Embryonic facial prominence (tissue), 1 donor: Measurements from ENCODE around the gene NTSR2.

ENCODE experiments used
- DNase-seq: peaks from one replicate; pipeline ENCODE4 v3.0.0-alpha.2; 2016; ENCODE audit errors: extremely low spot score

NTSR2 gene

DNA sequence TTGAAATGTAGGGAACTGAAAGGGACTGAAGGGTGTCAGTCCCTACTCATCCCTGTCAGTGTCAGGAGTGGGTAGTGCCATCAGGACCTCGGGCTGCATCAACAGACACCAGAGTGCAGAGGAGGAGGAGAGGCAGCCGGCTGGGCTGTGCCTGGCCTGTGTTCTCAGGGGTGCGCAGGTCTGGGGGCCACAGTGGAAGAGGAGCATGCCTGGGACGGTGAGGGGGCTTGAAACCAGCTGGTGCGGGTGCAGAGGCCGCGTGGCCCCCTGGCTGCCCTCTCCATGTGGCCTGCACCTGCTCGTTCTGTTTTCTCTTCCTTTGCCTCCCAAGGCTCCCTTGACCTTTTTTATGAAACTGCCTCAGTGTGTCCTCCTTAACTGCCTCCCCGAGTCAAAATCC is 41.3 kb downstream of the NTSR2 start:
- no peak for DNase-seq

DNA sequence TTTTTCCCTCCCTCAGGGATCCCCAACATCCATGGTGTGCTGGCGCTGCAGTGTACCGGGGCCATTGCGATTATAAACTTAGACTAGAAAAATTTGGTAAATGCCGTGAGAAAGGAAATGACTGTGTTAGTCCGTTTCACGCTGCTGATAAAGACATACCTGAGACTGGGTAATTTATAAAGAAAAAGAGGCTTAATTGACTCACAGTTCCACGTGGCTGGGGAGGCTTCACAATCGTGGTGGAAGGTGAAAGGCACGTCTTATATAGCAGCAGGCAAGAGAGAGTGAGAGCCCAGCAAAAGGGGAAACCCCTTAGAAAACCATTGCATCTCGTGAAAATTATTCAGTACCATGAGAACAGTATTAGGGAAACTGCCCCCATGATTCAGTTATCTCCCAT is 44.3 kb downstream of the NTSR2 start:
- DNase-seq = no peak

DNA sequence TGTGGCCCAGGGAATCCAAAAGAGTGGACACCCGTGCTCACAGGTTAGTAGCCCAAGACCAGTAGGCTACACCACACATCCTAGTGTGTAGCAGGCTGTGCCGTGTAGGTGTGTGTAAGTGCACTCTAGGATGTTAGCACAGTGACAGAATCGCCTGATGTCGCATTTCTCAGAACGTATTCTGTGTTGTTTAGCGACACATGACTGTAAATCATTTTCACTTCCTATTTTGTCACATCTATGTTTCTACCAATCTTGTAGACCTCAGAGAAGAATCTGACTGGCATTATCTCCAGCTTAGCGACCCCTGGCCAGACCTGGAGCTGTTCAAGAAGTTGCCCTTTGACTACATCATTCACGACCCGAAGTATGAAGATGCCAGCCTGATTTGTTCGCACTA is 45.1 kb downstream of the NTSR2 start:
- no peak for DNase-seq

DNA sequence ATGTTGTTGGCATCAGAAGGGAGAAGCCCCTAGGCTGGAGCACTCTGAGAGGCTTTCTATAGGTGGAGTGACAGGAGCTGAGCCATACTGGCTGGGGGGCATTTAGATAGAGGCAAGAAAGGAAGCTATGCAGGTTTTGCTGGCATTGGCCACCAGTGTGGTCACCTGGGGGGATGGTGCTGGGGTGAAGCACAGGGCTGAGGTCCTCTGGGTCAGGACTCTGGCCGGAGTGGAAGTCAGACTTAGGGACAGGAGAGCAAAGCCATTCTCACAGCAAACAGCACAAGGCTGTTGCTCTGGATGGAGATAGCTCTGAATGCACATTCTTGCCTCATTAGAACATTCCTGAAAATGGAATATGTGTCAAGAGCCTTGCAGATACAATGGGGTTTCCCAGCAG is 47.4 kb downstream of the NTSR2 start:
- DNase-seq = no peak

DNA sequence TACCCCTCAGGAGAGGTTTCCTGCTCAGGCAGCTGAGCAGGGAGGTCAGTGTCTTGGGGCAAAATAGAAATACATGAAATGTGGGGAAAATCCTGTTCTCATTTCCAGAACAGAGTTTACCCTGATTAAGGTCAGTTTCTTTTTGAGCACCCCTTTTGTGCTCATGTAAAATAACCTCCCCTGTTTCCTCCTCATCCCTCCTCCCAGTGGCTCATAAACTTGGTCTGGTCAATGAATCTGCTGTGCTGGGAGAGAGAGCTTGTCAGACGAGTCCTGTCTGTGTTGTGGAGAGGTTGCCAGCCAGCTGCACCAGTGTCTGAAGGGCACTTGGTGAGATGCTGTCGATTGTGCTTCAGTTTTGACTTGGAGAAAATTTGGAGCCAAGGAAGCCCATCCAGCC is 48.6 kb downstream of the NTSR2 start:
- no peak for DNase-seq

DNA sequence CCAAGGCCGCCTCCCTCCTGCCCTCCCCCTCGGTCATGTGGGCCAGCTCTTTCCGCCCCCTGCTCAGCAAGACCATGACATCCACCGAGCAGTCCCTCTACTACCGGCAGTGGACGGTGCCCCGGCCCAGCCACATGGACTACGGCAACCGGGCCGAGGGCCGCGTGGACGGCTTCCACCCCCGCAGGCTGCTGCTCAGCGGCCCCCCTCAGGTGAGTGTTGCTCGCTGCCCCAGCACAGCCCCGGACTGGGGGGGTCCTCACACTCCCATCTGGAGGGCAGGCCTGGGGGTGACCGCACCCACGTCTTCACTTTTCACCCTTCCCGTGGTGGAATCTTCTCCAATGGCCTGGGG is 51.3 kb downstream of the NTSR2 start:
- DNase-seq = no peak

DNA sequence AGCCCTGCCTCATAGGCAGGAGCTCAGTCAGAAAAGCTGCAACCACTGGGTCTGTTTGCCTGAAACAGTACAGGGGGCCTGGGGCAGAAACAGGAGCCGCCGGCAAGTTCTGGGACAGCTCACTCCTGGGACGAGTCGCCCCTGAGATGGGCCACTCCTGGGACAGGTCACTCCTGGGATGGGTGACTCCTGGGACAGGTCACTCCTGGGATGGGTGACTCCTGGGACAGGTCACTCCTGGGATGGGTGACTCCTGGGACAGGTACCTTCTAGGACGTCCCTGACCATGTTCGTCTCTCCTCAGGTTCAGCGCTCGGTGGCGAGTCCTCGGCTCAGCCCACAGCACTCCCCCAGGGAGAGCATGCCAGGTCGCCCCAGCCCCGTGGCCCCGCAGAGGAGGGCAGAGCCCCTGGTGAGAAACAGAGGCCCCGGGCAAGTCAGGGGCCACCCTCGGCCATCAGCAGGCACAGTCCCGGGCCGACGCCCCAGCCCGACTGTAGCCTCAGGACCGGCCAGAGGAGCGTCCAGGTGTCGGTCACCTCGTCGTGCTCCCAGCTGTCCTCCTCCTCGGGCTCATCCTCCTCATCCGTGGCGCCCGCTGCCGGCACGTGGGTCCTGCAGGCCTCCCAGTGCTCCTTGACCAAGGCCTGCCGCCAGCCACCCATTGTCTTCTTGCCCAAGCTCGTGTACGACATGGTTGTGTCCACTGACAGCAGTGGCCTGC is 51.8 kb downstream of the NTSR2 start:
- DNase-seq = no peak

DNA sequence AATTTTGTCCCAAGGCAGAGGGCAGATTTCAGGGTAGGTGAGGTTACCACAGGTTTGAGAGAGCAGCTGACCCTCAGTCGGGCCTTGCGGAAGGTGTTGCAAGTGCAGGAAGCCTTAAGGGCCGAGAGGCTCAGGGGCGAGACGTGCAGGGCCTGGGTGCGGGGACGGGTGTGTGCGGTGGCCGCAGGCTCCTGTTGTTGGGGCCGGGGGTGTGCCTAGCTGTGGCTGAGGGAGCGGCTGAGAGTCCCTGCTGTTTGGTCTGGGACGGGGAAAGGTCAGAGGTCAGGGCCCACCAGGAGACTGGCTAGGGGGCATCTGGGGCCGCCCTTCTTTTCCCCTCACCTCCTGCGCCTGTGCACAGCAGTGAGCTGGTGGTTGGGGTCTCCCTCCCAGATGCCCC is 52.5 kb downstream of the NTSR2 start:
- DNase-seq = no peak

DNA sequence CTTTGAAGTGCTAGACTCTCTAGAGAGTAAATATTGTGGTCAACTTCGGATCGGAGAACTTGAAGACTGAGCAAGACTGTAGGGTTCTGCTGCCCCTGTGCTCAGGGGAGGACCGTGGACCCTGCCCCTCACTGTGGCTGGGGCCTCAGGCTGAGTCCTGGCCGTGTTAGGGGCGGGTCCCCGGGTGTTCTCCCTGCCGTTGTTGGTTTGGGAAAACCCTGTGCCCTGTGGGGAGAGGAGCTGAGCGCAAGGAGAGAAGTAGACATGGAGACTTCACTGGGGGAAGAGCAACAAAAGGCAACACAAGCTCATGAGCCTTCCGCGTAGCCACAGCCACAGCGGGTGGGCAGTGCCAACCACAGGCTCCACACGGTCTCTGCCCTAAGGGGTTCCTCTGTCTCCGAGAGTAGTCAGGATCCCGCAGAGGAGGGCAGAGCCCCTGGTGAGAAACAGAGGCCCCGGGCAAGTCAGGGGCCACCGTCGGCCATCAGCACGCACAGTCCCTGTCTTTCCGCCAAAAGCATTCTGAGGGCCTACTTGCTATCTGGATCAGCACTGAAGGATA is 53.1 kb downstream of the NTSR2 start:
- DNase-seq = no peak

DNA sequence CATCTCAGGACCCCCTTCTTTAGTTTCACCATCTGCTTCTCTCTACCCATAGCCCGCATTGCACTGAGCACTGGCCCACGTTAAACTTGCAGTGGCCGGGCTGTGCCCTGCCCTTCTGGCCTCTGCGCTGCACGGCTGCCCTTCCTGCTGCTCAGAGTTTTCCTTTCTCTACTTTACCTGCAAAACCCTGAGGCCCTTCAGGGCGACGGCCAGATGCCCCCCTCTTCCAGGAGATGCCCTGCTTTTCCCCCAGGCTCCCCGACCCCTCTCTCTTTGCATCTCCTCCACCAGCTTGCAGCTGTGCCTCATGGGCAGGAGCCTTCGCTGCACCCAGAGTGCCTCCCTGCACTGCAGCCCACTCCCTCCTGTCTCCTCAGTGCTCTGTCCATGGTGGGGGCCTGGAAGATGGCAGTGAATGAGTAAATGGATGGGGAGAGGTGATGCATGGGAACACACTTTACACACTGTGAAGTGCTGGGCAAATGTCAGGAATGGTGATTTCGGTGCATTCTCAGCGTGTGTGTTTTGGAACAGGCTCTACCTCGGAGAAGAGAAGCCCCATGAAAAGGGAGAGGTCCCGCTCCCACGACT is 53.8 kb downstream of the NTSR2 start:
- DNase-seq = no peak

DNA sequence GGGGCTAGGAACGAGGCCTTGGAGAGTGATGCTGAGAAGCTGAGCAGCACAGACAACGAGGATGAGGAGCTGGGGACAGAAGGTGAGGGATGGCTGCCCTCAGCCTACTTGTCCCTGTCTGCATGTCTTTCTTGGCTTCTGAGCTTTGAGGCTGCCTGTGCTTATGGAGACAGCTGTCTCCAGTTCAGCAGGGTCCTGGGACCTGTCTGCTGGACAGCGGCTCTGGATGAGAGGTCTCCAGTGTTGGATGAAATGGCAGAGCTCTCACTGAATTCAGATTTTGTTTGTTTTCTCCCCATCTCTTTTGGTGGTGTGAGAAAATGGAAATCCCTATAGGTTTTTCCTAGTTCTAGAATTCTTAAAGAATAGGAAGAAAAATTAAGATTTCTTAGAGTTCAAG is 54.8 kb downstream of the NTSR2 start:
- no peak for DNase-seq

DNA sequence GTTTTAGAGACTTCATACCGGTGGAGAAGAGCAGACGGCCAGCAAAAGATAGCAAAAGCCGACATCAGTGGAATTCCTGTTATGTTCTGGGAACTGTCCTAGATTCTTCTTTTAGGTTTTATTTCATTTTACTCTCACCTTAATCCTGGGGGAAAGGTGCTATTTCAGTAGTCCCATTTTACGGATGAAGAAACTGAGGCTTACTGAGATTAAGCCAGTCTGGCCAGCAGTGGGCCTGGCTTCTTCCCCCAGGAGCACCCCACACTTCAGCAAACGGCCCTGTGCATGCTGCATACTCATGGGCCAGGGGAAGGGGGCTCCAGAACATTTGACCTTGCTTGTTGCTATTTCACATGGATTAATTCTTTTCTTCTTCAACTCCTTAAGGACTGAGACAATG is 56.7 kb downstream of the NTSR2 start:
- DNase-seq = no peak

DNA sequence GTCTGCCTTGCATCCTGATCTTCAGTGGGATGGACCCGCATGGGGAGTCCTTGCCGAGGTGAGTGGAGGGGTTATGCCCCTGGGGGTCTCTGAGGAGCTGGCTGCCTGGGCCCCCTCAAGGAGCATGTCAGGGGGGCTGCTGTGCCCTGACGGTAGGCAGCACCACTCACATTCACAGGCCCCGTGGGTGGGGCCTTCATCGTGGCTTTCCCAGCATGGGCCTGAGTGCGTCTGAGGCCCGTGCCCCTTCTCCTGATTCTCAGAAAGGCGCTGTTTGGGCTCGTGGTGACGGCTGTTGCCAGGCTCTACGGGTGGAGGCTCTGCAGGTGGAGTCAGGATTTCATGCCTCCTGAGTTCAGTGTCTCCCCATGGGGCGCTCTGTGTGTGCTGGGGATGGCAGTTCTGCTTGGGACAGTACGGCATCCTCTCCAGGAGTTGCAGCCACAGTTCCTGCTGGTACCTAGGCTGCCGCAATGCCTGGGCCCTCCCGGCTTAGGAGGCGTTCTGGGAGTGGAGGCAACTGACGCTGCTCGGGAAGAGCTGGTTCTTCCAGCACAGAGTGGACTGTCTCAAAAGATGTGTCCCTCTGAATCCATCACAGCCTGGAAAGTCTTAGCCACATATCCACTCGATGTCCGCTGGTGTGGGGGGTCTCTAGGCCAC is 57.3 kb downstream of the NTSR2 start:
- DNase-seq = no peak

DNA sequence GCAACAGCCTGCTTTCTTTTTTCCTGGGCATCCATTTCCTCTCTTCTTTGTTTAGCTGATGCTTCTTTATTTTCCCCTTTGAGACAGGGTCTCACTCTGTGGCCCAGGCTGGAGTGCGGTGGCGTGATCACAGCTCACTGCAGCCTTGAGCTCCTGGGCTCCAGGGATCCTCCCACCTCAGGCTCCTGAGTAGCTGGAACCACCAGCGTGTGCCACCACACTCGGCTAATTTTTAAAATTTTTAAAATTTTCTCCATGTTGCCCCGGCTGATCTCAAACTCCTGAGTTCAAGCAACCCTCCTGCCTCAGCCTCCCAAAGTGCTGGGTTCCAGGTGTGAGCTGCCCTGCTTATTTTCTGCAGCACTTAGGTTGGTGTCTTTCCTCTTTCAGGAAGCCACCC is 58.7 kb downstream of the NTSR2 start:
- DNase-seq = no peak

DNA sequence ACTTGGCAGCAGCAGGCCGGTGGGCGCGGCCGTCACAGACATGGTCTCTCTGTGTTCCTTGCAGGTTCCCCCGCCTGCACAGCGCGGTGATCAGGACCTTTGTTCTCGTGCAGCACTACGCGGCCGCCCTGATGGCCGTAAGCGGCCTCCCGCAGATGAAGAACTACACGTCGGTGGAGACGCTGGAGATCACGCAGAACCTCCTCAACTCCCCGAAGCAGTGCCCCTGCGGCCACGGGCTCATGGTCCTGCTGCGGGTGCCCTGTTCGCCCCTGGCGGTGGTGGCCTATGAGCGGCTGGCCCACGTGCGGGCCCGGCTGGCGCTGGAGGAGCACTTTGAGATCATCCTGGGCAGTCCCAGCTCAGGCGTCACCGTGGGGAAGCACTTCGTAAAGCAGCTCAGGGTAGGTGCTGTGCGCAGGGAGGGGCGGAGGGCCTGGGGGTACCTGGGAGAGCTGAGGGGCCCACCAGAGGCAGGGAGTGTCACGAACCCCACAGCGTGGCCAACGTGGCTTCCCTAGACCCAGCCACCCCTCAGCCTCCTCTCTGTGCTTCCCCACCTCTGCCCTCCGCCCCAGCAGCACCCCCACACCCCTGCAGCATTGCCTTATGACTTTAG is 59.3 kb downstream of the NTSR2 start:
- DNase-seq = no peak
